ENCODE data around the gene GRIFIN.

GRCh38 chr7:2479276-2480069 lies 3.3 kb upstream of the GRIFIN start:
- TF ChIP-seq TAF1 (IDR thresholded peaks at IDR 0.05; ENCODE audit: borderline replicate concordance, low read depth, low read length) (no peak), POLR2AphosphoS5 (IDR thresholded peaks at IDR 0.05; ENCODE audit: low read depth, low read length) (no peak), POLR2A (IDR thresholded peaks at IDR 0.05; ENCODE audit: low read depth, low read length) (no peak)
